Tibial nerve (tissue), 3 donors: ENCODE results near the gene AK3.

Experiments
- CTCF ChIP-seq, 5 experiments: fragments of 200-600 bp in 3 of 5; fragments of 450-650 bp in 2 of 5; sonication (generic) in 3 of 5; IDR thresholded peaks; one replicate each; pipeline ENCODE4 v1.5.1; 2016 to 2019; ENCODE audit warnings: antibody characterized with exemption in 5 of 5, mild to moderate bottlenecking in 3 of 5, moderate library complexity in 2 of 5
- POLR2A ChIP-seq, 2 donors: fragments of 450-650 bp; IDR thresholded peaks; one replicate each; pipeline ENCODE4 v1.6.1; 2017; ENCODE audit warnings: antibody characterized with exemption in 2 of 2, mild to moderate bottlenecking in 2 of 2, moderate library complexity in 2 of 2

- TF ChIP-seq CTCF (IDR thresholded peaks at IDR 0.05), result no peak
- no peak for TF ChIP-seq POLR2A (IDR thresholded peaks at IDR 0.05)
Measured at GRCh38 chr9:4788703-4789102, 47.7 kb upstream of the AK3 start.
